ENCODE data around the gene RAB7A. TPM values are rescaled to one million over a fixed set of nuclear protein-coding genes. Genes with fewer than 3 reads are reported as not detected.

Gene RAB7A
- total RNA-seq, 1 experiment from 2014 or later, result 155 TPM

- Histone ChIP-seq H3K9me3 (ENCODE audit: control insufficient read depth, low read depth, low read length) (no peaks in the 10 kb centered on the region), H3K79me1 (ENCODE audit: insufficient read depth, low read depth, low read length, poor library complexity, severe bottlenecking) (peaks cover 9% of the 10 kb centered on the region), H2BK5ac (ENCODE audit: insufficient read length, low read length) (no peak overlapping the region), H2BK12ac (ENCODE audit: insufficient read length, low read depth, low read length) (no peak overlapping the region), H3K4me2 (ENCODE audit: insufficient read depth, insufficient read length, low read length) (no peak overlapping the region), H4K5ac (ENCODE audit: insufficient read length, low read depth, low read length) (no peak overlapping the region), H3K23ac (ENCODE audit: insufficient read length, low read depth, low read length) (no peak overlapping the region), H3K27ac (ENCODE audit: insufficient read length, low read depth, low read length) (no peak overlapping the region), H2BK120ac (ENCODE audit: low read depth, low read length, poor library complexity, severe bottlenecking) (no peak overlapping the region), H3K14ac (ENCODE audit: insufficient read depth, low read length) (no peak overlapping the region), H4K8ac (replicated peaks; ENCODE audit: insufficient read length, low read depth, low read length) (no peak overlapping the region), H3K4ac (ENCODE audit: low read depth, low read length) (no peak overlapping the region), H2AK5ac (ENCODE audit: insufficient read length, low read length) (no peak overlapping the region), H3K27me3 (ENCODE audit: insufficient read depth, low read length) (no peaks in the 10 kb centered on the region), H3K79me2 (ENCODE audit: insufficient read depth, low read length) (peaks cover 26% of the 10 kb centered on the region; the same call in 1 of the 2 replicates), H4K91ac (ENCODE audit: insufficient read length, low read depth, low read length) (no peak overlapping the region), H3T11ph (ENCODE audit: low read length) (no peak overlapping the region), H2AFZ (ENCODE audit: low read length) (no peak overlapping the region), H3K23me2 (ENCODE audit: insufficient read length, low read depth, low read length, poor library complexity, severe bottlenecking) (no peaks in the 10 kb centered on the region), H3K9ac (ENCODE audit: extremely low read depth, insufficient read length, low read length) (no peak overlapping the region), H3K56ac (ENCODE audit: insufficient read length, low read depth, low read length) (no peak overlapping the region), H2BK15ac (ENCODE audit: low read depth, low read length) (no peak overlapping the region), H2BK20ac (ENCODE audit: low read depth, low read length, poor library complexity, severe bottlenecking) (no peak overlapping the region), H3K4me1 (ENCODE audit: insufficient read depth, low read length) (peaks cover 7% of the 10 kb centered on the region; the same call in 1 of the 2 replicates), H3K18ac (ENCODE audit: insufficient read length, low read depth, low read length) (no peak overlapping the region), H4K20me1 (ENCODE audit: control insufficient read depth, insufficient read depth, insufficient read length) (no peaks in the 10 kb centered on the region)
- H3K4me3 Mint-ChIP-seq, result peak overlapping the region in 1 of 2 experiments; percentile 3; a peak in 2 of 5 replicates
- H3K27me3 Mint-ChIP-seq (ENCODE audit: low read depth), result no peaks in the 10 kb centered on the region
- H3K36me3 Mint-ChIP-seq (ENCODE audit: insufficient read depth in 1 of 3, low read depth in 3 of 3), result peaks cover 0 to 8% (median 0%) of the 10 kb centered on the region in 3 experiments; a peak in 2 of 7 replicates
- peak; percentile 83 for DNase-seq
- peak; percentile 82 for TF ChIP-seq CTCF (conservative IDR thresholded peaks at IDR 0.05)
- WGBS (ENCODE audit: extremely low coverage, insufficient read length, low lambda C conversion rate), result no CpG with 5 or more reads among the region's 7 CpGs
- peak overlapping the region in 2 of 3 experiments; percentile 2 to 31; a peak in 3 of 7 replicates for H3K27ac Mint-ChIP-seq
- H3K9me3 Mint-ChIP-seq, result no peaks in the 10 kb centered on the region
- H3K4me1 Mint-ChIP-seq, result peaks cover 54 to 55% of the 10 kb centered on the region in 2 experiments
Measured at GRCh38 chr3:128784232-128784631, 58.2 kb downstream of the RAB7A start.

Measured in H9 (cell line).